BLaER1 treated with 17β-estradiol and CSF1 and Interleukin-3, amounts not matched to agents 10 nM and 100 nM (cell line): Measurements from ENCODE around the gene TMEM207.

Experiments used
- H3K27ac ChIP-seq, 11 experiments: shearing (Covaris generic); formaldehyde crosslinking; 2 replicates each; pipeline ENCODE4 v1.8.1; 2022
- H3K27me3 ChIP-seq, 11 experiments: shearing (Covaris generic); formaldehyde crosslinking; 2 replicates each; pipeline ENCODE4 v1.8.1; 2022
- H3K36me3 ChIP-seq, 11 experiments: shearing (Covaris generic); formaldehyde crosslinking; 2 replicates each; pipeline ENCODE4 v1.8.1; 2022
- H3K4me1 ChIP-seq, 10 experiments: shearing (Covaris generic); formaldehyde crosslinking; 2 replicates each; pipeline ENCODE4 v1.8.1; 2022
- H3K4me2 ChIP-seq, 11 experiments: shearing (Covaris generic); formaldehyde crosslinking; 2 replicates each; pipeline ENCODE4 v1.8.1; 2022
- H3K4me3 ChIP-seq, 10 experiments: shearing (Covaris generic); formaldehyde crosslinking; 2 replicates each; pipeline ENCODE4 v1.8.1; 2022
- H3K9ac ChIP-seq, 11 experiments: shearing (Covaris generic); formaldehyde crosslinking; 2 replicates each; pipeline ENCODE4 v1.8.1; 2022
- H3K9me3 ChIP-seq, 11 experiments: shearing (Covaris generic); formaldehyde crosslinking; replicated peaks in 1 of 11; 2 replicates each; pipeline ENCODE4 v1.8.1; 2022
- H4K20me1 ChIP-seq, 11 experiments: shearing (Covaris generic); formaldehyde crosslinking; 2 replicates each; pipeline ENCODE4 v1.8.1; 2022
- Cebpa-rat ChIP-seq, 11 experiments: shearing (Covaris generic); IDR thresholded peaks; 2 replicates each; pipeline ENCODE4 v1.8.1; 2022

TMEM207 gene

DNA sequence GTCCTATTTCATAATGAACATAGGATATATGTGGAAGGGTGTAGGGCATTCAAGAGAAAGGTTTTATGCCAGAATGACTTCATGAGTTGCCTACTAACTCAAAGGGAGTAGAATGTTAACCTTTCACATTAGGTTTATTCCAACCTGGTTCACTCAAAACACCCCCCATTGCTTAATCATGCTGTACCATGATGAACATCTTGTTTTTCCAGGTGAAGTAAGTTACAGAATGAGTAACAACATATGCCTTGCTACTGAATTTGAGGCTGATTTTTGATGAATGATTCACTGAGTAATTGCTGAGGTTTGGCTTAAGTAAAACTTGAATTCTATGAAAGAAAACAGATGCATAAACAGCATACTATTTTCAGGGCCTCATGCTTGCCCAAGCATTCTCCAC lies 67.6 kb downstream of the TMEM207 start:
- no peak for TF ChIP-seq Cebpa-rat (IDR thresholded peaks at IDR 0.05)
- H3K9ac ChIP-seq, result no peak overlapping the region
- no peak overlapping the region for H3K4me2 ChIP-seq
- H3K9me3 ChIP-seq, result no peaks in the 10 kb centered on the region
- H3K36me3 ChIP-seq, result no peaks in the 10 kb centered on the region
- H4K20me1 ChIP-seq, result no peaks in the 10 kb centered on the region
- H3K4me1 ChIP-seq, result peaks cover 0 to 16% (median 9%) of the 10 kb centered on the region in 10 experiments; a peak in 12 of 20 replicates
- no peaks in the 10 kb centered on the region for H3K27me3 ChIP-seq
- no peak overlapping the region for H3K4me3 ChIP-seq
- H3K27ac ChIP-seq, result no peak overlapping the region

DNA sequence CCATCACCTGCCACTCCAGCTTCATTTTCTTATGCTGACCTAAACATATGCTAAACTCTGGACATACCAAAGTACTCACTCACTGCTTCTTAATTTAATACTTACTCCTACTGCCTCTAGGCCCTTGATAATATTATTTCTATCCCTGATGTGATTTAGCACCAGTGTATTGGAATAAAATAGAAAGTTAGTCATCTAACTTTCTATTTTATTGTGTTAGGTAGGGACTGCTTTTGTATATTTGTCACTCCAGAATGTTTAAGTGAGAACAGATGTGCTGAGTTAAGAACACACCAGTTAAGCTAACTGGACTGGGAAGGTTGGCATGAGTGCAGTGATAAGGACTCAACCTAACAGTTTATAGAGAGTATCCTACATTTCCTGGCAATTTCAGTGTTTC lies 68.3 kb downstream of the TMEM207 start:
- Histone ChIP-seq H3K4me3 (no peak overlapping the region), H3K36me3 (no peaks in the 10 kb centered on the region), H3K9ac (no peak overlapping the region), H3K4me2 (no peak overlapping the region), H3K9me3 (no peaks in the 10 kb centered on the region), H4K20me1 (no peaks in the 10 kb centered on the region), H3K27ac (no peak overlapping the region), H3K27me3 (no peaks in the 10 kb centered on the region), H3K4me1 (peaks cover 0 to 10% (median 6%) of the 10 kb centered on the region in 10 experiments; a peak in 10 of 20 replicates)
- TF ChIP-seq Cebpa-rat (IDR thresholded peaks at IDR 0.05), result no peak

DNA sequence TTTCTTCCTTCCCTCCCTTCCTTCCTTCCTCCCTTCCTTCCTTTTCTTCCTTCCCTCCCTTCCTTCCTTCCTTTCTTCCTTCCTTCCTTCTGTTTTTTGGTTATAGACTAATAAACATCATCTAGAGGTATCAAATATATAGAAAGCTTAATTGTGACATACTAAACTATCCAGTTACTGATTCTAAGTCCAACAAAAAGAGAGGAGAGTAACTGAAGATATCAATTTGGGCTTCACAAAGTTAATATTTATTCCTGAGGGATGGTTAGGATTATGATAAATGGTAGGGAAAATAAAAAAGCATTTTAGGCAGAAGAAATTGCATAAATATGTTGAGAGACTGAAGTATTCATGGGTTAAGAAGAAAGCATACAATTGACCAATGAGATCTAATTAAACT lies 69.5 kb downstream of the TMEM207 start:
- Histone ChIP-seq H3K4me3 (no peak overlapping the region), H3K27ac (no peak overlapping the region), H3K9ac (no peak overlapping the region), H3K27me3 (no peaks in the 10 kb centered on the region), H4K20me1 (no peaks in the 10 kb centered on the region), H3K4me1 (peaks cover 0 to 13% (median 6%) of the 10 kb centered on the region in 10 experiments; a peak in 7 of 20 replicates), H3K9me3 (no peaks in the 10 kb centered on the region), H3K36me3 (no peaks in the 10 kb centered on the region), H3K4me2 (no peak overlapping the region)
- TF ChIP-seq Cebpa-rat (IDR thresholded peaks at IDR 0.05), result no peak
